ENCODE results near the gene RFC5. TPM values are rescaled to one million over a fixed set of nuclear protein-coding genes. Genes with fewer than 3 reads are reported as not detected.

The RFC5 gene
- total RNA-seq, 1 experiment from 2014 or later, result 34.7 TPM

- POLR2A ChIA-PET (ENCODE audit: unreplicated experiment), result no interaction called here
- BruUV-seq (replicated peaks), result no TSS peak
- no peak overlapping the region for H3K4me2 ChIP-seq
- no peaks in the 10 kb centered on the region for H3F3A ChIP-seq (ENCODE audit: insufficient read depth, low read depth)
- peaks cover 13% of the 10 kb centered on the region for H3K36me3 ChIP-seq (ENCODE audit: low read depth)
- no peak overlapping the region for H3K27ac ChIP-seq
- intact Hi-C loops (cut with micrococcal nuclease; ENCODE audit: unreplicated experiment), result no loop called here
- no peak overlapping the region for H3K4me3 ChIP-seq
- H2AFZ ChIP-seq, result no peak overlapping the region
- no peak for DNase-seq
- CTCF ChIA-PET, result no interaction called here
- TF ChIP-seq EZH2 (IDR thresholded peaks at IDR 0.05; ENCODE audit: low read depth), result no peak
- TF ChIP-seq CTCF (conservative IDR thresholded peaks at IDR 0.05), result no peak
- H3K27me3 ChIP-seq (ENCODE audit: insufficient read depth, low read depth), result no peaks in the 10 kb centered on the region
- peaks cover 7% of the 10 kb centered on the region for H3K79me2 ChIP-seq (ENCODE audit: low read depth)
- H4K20me1 ChIP-seq (ENCODE audit: insufficient read depth), result no peaks in the 10 kb centered on the region
- no peaks in the 10 kb centered on the region for H3K9me3 ChIP-seq (ENCODE audit: insufficient read depth, low read depth)
- no peaks in the 10 kb centered on the region for H3K4me1 ChIP-seq (replicated peaks; ENCODE audit: insufficient read depth)
- H3K9me2 ChIP-seq (ENCODE audit: insufficient read depth), result no peaks in the 10 kb centered on the region
Observed at GRCh38 chr12:118023301-118023860, 6.9 kb downstream of the RFC5 start.

- intact Hi-C loops (cut with micrococcal nuclease; ENCODE audit: unreplicated experiment), result no loop called here
- BruUV-seq (replicated peaks), result no TSS peak
- ChIA-PET POLR2A (ENCODE audit: unreplicated experiment) (no interaction called here), CTCF (no interaction called here)
- no peaks in the 10 kb centered on the region for H3K4me1 ChIP-seq (replicated peaks; ENCODE audit: insufficient read depth)
- H4K20me1 ChIP-seq (ENCODE audit: insufficient read depth), result no peaks in the 10 kb centered on the region
- 0 out of 2 replicates have a peak, but pooled peaks cover 3% of the 10 kb centered on the region for H3F3A ChIP-seq (ENCODE audit: insufficient read depth, low read depth)
- H3K27me3 ChIP-seq (ENCODE audit: insufficient read depth, low read depth), result no peaks in the 10 kb centered on the region
- DNase-seq, result no peak
- H2AFZ ChIP-seq, result no peak overlapping the region
- H3K36me3 ChIP-seq (ENCODE audit: low read depth), result peaks cover 9% of the 10 kb centered on the region; the same call in 1 of the 2 replicates
- H3K9me2 ChIP-seq (ENCODE audit: insufficient read depth), result no peaks in the 10 kb centered on the region
- no peak overlapping the region for H3K4me3 ChIP-seq
- H3K79me2 ChIP-seq (ENCODE audit: low read depth), result no peaks in the 10 kb centered on the region
- H3K27ac ChIP-seq, result no peak overlapping the region
- TF ChIP-seq EZH2 (IDR thresholded peaks at IDR 0.05; ENCODE audit: low read depth), result no peak
- TF ChIP-seq CTCF (conservative IDR thresholded peaks at IDR 0.05), result no peak
- no peak overlapping the region for H3K4me2 ChIP-seq
- no peaks in the 10 kb centered on the region for H3K9me3 ChIP-seq (ENCODE audit: insufficient read depth, low read depth)
Observed at GRCh38 chr12:118025168-118025567, 8.7 kb downstream of the RFC5 start.

GRCh38 chr12:118029166-118029565 is 12.7 kb downstream of the RFC5 start:
- Histone ChIP-seq H3K4me3 (no peak overlapping the region), H4K20me1 (ENCODE audit: insufficient read depth) (0 out of 2 replicates have a peak, but pooled peaks cover 3% of the 10 kb centered on the region), H3K9me2 (ENCODE audit: insufficient read depth) (no peaks in the 10 kb centered on the region), H2AFZ (no peak overlapping the region), H3K79me2 (ENCODE audit: low read depth) (no peaks in the 10 kb centered on the region), H3K27me3 (ENCODE audit: insufficient read depth, low read depth) (no peaks in the 10 kb centered on the region), H3K4me1 (replicated peaks; ENCODE audit: insufficient read depth) (no peaks in the 10 kb centered on the region), H3K36me3 (ENCODE audit: low read depth) (peaks cover 24% of the 10 kb centered on the region), H3K4me2 (no peak overlapping the region), H3F3A (ENCODE audit: insufficient read depth, low read depth) (peaks cover 13% of the 10 kb centered on the region; the same call in 1 of the 2 replicates), H3K27ac (no peak overlapping the region), H3K9me3 (ENCODE audit: insufficient read depth, low read depth) (no peaks in the 10 kb centered on the region)
- intact Hi-C loops (cut with micrococcal nuclease; ENCODE audit: unreplicated experiment), result no loop called here
- CTCF ChIA-PET, result no interaction called here
- no peak for TF ChIP-seq CTCF (conservative IDR thresholded peaks at IDR 0.05)
- TF ChIP-seq EZH2 (IDR thresholded peaks at IDR 0.05; ENCODE audit: low read depth), result no peak
- DNase-seq, result no peak
- POLR2A ChIA-PET (ENCODE audit: unreplicated experiment), result no interaction called here
- no TSS peak for BruUV-seq (replicated peaks)
